Measurements from ENCODE around the gene SEC14L2.
A peak's percentile ranks its signal among the peaks of the same experiment; 100 is the strongest.

Gene SEC14L2

DNA sequence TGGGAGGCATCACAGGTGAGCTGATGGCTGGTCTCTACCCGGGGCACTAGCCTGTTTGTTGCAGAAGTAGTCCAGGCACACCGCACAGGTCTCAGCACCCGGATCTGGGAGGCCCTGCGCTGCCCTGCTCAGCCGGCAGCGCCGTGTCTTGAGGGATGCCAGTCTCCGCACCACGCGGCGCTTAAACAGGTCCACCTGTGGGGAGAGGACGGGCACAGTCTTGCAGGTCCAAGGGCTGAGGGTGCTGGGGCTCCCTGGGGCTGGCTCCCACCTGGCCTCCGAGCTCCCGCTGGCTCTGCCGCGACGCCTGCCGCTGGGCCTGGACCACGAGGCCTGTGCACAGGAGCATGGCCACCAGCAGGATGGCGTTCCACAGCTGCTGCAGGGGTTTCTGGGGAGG is 16.8 kb upstream of the SEC14L2 start:
- POLR2A ChIA-PET, result interaction anchor here (0.6 kb wide), 1 partner anchor 196 kb away, joined by 3 read pairs; no protein-coding TSS in a partner anchor
- CTCF ChIA-PET, result interaction anchor here (1.2 to 17.2 kb wide), 6 partner anchors 8 to 124 kb away, joined by 3 to 235 read pairs (median 7); partner anchors contain the start of genes CASTOR1 and RNF215
- no peak for DNase-seq (ENCODE audit: low read depth, low spot score)
- no peak for TF ChIP-seq CTCF (IDR thresholded peaks at IDR 0.05; ENCODE audit: insufficient read depth, low read length, missing control alignments)
- no peak overlapping the region for H3K4me3 ChIP-seq (ENCODE audit: low read depth, low read length)

- no peak overlapping the region for H3K4me3 ChIP-seq (ENCODE audit: low read depth, low read length)
- ChIA-PET POLR2A (interaction anchor here (0.6 kb wide), 1 partner anchor 100 kb away, joined by 3 read pairs; no protein-coding TSS in a partner anchor), CTCF (interaction anchor here (1.4 to 17.2 kb wide), 5 partner anchors 10 to 125 kb away, joined by 3 to 235 read pairs (median 9); partner anchors contain the start of gene CASTOR1)
- TF ChIP-seq CTCF (IDR thresholded peaks at IDR 0.05; ENCODE audit: insufficient read depth, low read length, missing control alignments), result no peak
- no peak for DNase-seq (ENCODE audit: low read depth, low spot score)
Measured at GRCh38 chr22:30381264-30381663, 15.6 kb upstream of the SEC14L2 start.

DNA sequence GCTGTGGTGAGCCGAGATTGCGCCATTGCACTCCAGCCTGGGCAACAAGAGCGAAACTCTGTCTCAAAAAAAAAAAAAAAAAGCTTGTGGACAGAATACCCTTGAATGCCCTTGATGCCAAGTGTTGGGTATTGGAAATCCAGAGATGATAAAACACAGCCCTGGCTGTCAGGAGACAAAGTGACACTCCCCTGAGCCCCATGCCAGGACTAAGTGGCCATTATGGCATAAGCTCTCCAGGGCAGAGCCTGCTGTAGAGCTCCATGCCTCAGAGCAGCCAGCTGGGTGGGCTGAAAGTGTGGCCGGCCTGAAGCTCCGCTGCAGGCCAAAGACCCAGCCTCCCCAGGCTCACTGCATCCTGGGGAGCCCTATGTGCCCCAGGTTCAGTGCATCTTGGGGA is 14.5 kb upstream of the SEC14L2 start:
- ChIA-PET POLR2A (interaction anchor here (1.7 kb wide), 1 partner anchor 8 kb away, joined by 5 read pairs; no protein-coding TSS in a partner anchor), CTCF (interaction anchor here (1.6 to 17.2 kb wide), 5 partner anchors 9 to 121 kb away, joined by 5 to 235 read pairs (median 9); partner anchors contain the start of genes CASTOR1 and SEC14L2)
- DNase-seq (ENCODE audit: low read depth, low spot score), result no peak
- no peak for TF ChIP-seq CTCF (IDR thresholded peaks at IDR 0.05; ENCODE audit: insufficient read depth, low read length, missing control alignments)
- no peak overlapping the region for H3K4me3 ChIP-seq (ENCODE audit: low read depth, low read length)

DNA sequence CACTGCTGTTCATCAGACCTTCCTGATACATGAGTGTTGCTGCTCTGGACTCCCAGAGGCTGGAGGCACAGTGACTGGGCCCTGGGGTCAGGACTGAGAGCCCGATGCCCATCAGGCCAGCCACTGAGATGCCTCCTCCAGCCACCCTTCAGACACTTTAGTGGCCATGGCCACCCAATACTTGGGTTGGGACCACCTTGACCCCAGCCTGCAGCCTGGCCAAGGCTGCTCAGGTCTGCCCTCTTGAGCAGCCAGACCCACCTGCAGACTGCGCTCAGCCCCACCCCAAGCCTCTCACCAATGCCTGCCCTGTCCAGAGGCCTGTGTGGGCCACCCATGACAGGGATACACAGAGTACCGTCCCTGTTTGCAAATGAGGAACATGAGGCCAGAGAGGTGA is 13.8 kb upstream of the SEC14L2 start:
- CTCF ChIA-PET, result interaction anchor here (1.6 to 17.2 kb wide), 4 partner anchors 14 to 122 kb away, joined by 5 to 235 read pairs (median 8); partner anchors contain the start of genes CASTOR1 and SEC14L2
- POLR2A ChIA-PET, result interaction anchor here (1.7 kb wide), 1 partner anchor 8 kb away, joined by 5 read pairs; no protein-coding TSS in a partner anchor
- no peak for TF ChIP-seq CTCF (IDR thresholded peaks at IDR 0.05; ENCODE audit: insufficient read depth, low read length, missing control alignments)
- DNase-seq (ENCODE audit: low read depth, low spot score), result no peak
- no peak overlapping the region for H3K4me3 ChIP-seq (ENCODE audit: low read depth, low read length)

GRCh38 chr22:30385942-30386341 is 10.9 kb upstream of the SEC14L2 start:
- no peak for DNase-seq (ENCODE audit: low read depth, low spot score)
- ChIA-PET CTCF (interaction anchor here (0.6 to 17.2 kb wide), 10 partner anchors 10 to 277 kb away, joined by 3 to 235 read pairs (median 17); partner anchors contain the start of genes CASTOR1 and MTFP1), POLR2A (interaction anchor here (0.8 kb wide), 1 partner anchor 84 kb away, joined by 3 read pairs; no protein-coding TSS in a partner anchor)
- TF ChIP-seq CTCF (IDR thresholded peaks at IDR 0.05; ENCODE audit: insufficient read depth, low read length, missing control alignments), result no peak
- peak overlapping the region; percentile 73; the same call in 1 of the 2 replicates for H3K4me3 ChIP-seq (ENCODE audit: low read depth, low read length)

- ChIA-PET POLR2A (no interaction called here), CTCF (interaction anchor here (0.9 to 17.2 kb wide), 16 partner anchors 9 to 278 kb away, joined by 3 to 235 read pairs (median 11); partner anchors contain the start of genes CASTOR1 and MTFP1)
- H3K4me3 ChIP-seq (ENCODE audit: low read depth, low read length), result peak overlapping the region; percentile 73
- no peak for DNase-seq (ENCODE audit: low read depth, low spot score)
- TF ChIP-seq CTCF (IDR thresholded peaks at IDR 0.05; ENCODE audit: insufficient read depth, low read length, missing control alignments), result no peak
Measured at GRCh38 chr22:30386608-30386959, 10.2 kb upstream of the SEC14L2 start.

All from AG04449 (cell line).